K562 (cell line): ENCODE data around the gene ZNF8.

ENCODE experiments used
- FOXK2 ChIP-seq, 2 experiments: fragments of 450-650 bp; IDR thresholded peaks in 1 of 2; conservative IDR thresholded peaks in 1 of 2; 2 replicates each; pipeline ENCODE4 v1.6.1; 2016; ENCODE audit warnings: low read depth in 2 of 2, mild to moderate bottlenecking in 1 of 2
- GABPB1 ChIP-seq: sonication (generic); formaldehyde crosslinking; IDR thresholded peaks from 2 replicates; pipeline ENCODE4 v1.8.0; 2022; ENCODE audit warnings: mild to moderate bottlenecking, missing genetic modification reagents
- HCFC1 ChIP-seq: IDR thresholded peaks from 2 replicates; pipeline ENCODE4 v1.6.1; 2012; ENCODE audit warnings: low read depth, low read length, improper control_type of control experiment
- MYNN ChIP-seq, 2 experiments: sonication (generic); formaldehyde crosslinking in 1 of 2; IDR thresholded peaks; 2 replicates each; pipeline versions ENCODE4 v1.5.0 to v1.6.1; 2016 to 2020; ENCODE audit warnings: antibody characterized with exemption in 1 of 2, missing genetic modification reagents in 1 of 2
- PRPF4 ChIP-seq: fragments of 200-400 bp; formaldehyde crosslinking; IDR thresholded peaks from one replicate; pipeline ENCODE4 v1.6.1; 2017; ENCODE audit warnings: low read length, low read depth, mild to moderate bottlenecking; ENCODE audit not compliant: insufficient read depth, poor library complexity, severe bottlenecking
- RBM22 ChIP-seq: fragments of 200-400 bp; formaldehyde crosslinking; IDR thresholded peaks from 2 replicates; pipeline ENCODE4 v1.6.1; 2018; ENCODE audit warnings: low read length, low read depth; ENCODE audit not compliant: poor library complexity, severe bottlenecking
- WHSC1 ChIP-seq: IDR thresholded peaks from one replicate; pipeline ENCODE4 v1.6.1; 2012; ENCODE audit warnings: low read length, control low read depth, inconsistent platforms
- ZNF143 ChIP-seq: sonication (generic); formaldehyde crosslinking; IDR thresholded peaks from 2 replicates; pipeline ENCODE4 v1.9.0; 2022; ENCODE audit warnings: mild to moderate bottlenecking, missing genetic modification reagents
- ZNF707 ChIP-seq: fragments of 250-450 bp; sonication (Bioruptor Pico); conservative IDR thresholded peaks from 2 replicates; pipeline ENCODE4 v1.8.0; 2022; ENCODE audit warnings: inconsistent platforms, mild to moderate bottlenecking, moderate library complexity
- ZZZ3 ChIP-seq: fragments of 450-650 bp; IDR thresholded peaks from 2 replicates; pipeline ENCODE4 v1.6.1; 2016; ENCODE audit warnings: antibody characterized with exemption, mild to moderate bottlenecking, moderate library complexity
- TF ChIP-seq, protein P1 (sequence below): fragments of 450-650 bp; formaldehyde crosslinking; IDR thresholded peaks from 2 replicates; pipeline ENCODE4 v1.4.0; 2020; ENCODE audit warnings: mild to moderate bottlenecking, moderate library complexity
- TF ChIP-seq, protein P2 (sequence below), 3 experiments: IDR thresholded peaks in 2 of 3; conservative IDR thresholded peaks in 1 of 3; 2 replicates each; pipeline ENCODE4 v1.5.1; 2011 to 2012; ENCODE audit warnings: low read length in 3 of 3, mild to moderate bottlenecking in 3 of 3, control low read depth in 2 of 3, improper control_type of control experiment in 1 of 3, inconsistent platforms in 1 of 3, low read depth in 1 of 3, mixed read lengths in 1 of 3, moderate library complexity in 1 of 3; ENCODE audit not compliant: insufficient read depth in 2 of 3
- TF ChIP-seq, protein P3 (sequence below): sonication (generic); formaldehyde crosslinking; IDR thresholded peaks from 2 replicates; pipeline ENCODE4 v1.8.1; 2023; ENCODE audit warnings: mild to moderate bottlenecking, missing genetic modification reagents
- TF ChIP-seq, protein P4 (sequence below), 2 experiments: IDR thresholded peaks; 2 replicates each; pipeline ENCODE4 v1.6.1; 2011; ENCODE audit warnings: borderline replicate concordance in 1 of 2, control low read depth in 1 of 2, low read depth in 1 of 2, low read length in 1 of 2, mild to moderate bottlenecking in 1 of 2, mixed read lengths in 1 of 2, moderate library complexity in 1 of 2; ENCODE audit not compliant: insufficient read depth in 1 of 2, insufficient read length in 1 of 2, poor library complexity in 1 of 2, severe bottlenecking in 1 of 2; ENCODE audit errors: extremely low read depth in 1 of 2

DNA sequence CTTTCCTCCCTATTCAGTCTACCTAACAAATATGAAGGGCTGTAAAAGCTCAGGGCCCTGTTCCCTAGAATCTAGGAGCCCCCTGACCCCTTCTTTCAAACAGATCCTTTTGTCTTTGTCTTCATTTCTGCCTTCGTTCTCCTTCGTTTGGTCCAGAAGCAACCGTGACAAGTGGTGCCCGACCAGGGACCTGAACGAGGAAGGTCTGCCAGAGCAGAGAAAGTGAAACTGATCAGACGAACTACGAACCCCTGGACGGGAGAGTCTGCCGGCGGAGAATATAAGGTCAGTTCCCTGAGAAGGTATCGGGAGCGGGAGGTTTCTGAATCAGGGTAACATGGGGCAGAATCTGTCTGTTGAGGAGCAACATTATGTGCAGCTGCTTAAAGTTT, 27.2 kb downstream of the ZNF8 start:
- TF ChIP-seq WHSC1 (no peak), HCFC1 (no peak), FOXK2 (conservative IDR thresholded peaks at IDR 0.05 in 1 of 2, IDR thresholded peaks at IDR 0.05 in 1 of 2; ENCODE audit: low read depth in 2 of 2) (no peak), PRPF4 (no peak), GABPB1 (no peak), ZZZ3 (no peak), RBM22 (no peak), MYNN (IDR thresholded peaks at IDR 0.05) (no peak), MYNN (CRISPR knock-in tag; IDR thresholded peaks at IDR 0.05) (no peak), ZNF143 (CRISPR knock-in tag) (no peak), ZNF707 (CRISPR knock-in tag) (no peak)
- TF ChIP-seq, protein P1, sequence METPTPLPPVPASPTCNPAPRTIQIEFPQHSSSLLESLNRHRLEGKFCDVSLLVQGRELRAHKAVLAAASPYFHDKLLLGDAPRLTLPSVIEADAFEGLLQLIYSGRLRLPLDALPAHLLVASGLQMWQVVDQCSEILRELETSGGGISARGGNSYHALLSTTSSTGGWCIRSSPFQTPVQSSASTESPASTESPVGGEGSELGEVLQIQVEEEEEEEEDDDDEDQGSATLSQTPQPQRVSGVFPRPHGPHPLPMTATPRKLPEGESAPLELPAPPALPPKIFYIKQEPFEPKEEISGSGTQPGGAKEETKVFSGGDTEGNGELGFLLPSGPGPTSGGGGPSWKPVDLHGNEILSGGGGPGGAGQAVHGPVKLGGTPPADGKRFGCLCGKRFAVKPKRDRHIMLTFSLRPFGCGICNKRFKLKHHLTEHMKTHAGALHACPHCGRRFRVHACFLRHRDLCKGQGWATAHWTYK (CRISPR knock-in tag), result no peak
- TF ChIP-seq, protein P2, sequence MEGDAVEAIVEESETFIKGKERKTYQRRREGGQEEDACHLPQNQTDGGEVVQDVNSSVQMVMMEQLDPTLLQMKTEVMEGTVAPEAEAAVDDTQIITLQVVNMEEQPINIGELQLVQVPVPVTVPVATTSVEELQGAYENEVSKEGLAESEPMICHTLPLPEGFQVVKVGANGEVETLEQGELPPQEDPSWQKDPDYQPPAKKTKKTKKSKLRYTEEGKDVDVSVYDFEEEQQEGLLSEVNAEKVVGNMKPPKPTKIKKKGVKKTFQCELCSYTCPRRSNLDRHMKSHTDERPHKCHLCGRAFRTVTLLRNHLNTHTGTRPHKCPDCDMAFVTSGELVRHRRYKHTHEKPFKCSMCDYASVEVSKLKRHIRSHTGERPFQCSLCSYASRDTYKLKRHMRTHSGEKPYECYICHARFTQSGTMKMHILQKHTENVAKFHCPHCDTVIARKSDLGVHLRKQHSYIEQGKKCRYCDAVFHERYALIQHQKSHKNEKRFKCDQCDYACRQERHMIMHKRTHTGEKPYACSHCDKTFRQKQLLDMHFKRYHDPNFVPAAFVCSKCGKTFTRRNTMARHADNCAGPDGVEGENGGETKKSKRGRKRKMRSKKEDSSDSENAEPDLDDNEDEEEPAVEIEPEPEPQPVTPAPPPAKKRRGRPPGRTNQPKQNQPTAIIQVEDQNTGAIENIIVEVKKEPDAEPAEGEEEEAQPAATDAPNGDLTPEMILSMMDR (IDR thresholded peaks at IDR 0.05 in 2 of 3, conservative IDR thresholded peaks at IDR 0.05 in 1 of 3; ENCODE audit: insufficient read depth in 2 of 3, low read depth in 1 of 3, low read length in 3 of 3), result no peak
- TF ChIP-seq, protein P3, sequence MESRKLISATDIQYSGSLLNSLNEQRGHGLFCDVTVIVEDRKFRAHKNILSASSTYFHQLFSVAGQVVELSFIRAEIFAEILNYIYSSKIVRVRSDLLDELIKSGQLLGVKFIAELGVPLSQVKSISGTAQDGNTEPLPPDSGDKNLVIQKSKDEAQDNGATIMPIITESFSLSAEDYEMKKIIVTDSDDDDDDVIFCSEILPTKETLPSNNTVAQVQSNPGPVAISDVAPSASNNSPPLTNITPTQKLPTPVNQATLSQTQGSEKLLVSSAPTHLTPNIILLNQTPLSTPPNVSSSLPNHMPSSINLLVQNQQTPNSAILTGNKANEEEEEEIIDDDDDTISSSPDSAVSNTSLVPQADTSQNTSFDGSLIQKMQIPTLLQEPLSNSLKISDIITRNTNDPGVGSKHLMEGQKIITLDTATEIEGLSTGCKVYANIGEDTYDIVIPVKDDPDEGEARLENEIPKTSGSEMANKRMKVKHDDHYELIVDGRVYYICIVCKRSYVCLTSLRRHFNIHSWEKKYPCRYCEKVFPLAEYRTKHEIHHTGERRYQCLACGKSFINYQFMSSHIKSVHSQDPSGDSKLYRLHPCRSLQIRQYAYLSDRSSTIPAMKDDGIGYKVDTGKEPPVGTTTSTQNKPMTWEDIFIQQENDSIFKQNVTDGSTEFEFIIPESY, result no peak
- TF ChIP-seq, protein P4, sequence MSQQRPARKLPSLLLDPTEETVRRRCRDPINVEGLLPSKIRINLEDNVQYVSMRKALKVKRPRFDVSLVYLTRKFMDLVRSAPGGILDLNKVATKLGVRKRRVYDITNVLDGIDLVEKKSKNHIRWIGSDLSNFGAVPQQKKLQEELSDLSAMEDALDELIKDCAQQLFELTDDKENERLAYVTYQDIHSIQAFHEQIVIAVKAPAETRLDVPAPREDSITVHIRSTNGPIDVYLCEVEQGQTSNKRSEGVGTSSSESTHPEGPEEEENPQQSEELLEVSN (IDR thresholded peaks at IDR 0.05; ENCODE audit: borderline replicate concordance in 1 of 2, extremely low read depth in 1 of 2, insufficient read depth in 1 of 2, insufficient read length in 1 of 2, low read depth in 1 of 2, low read length in 1 of 2, poor library complexity in 1 of 2, severe bottlenecking in 1 of 2), result no peak
